Activated B cell treated with CpG ODN at 0.5 μM for 24 hours (primary cell): Measurements from ENCODE around the gene TGFB2. TPM values are rescaled to one million over a fixed set of nuclear protein-coding genes. Genes with fewer than 3 reads are reported as not detected.

Experiments used
- ATAC-seq: fragments of 200-7000 bp; cut with Tn5 transposase; one replicate; pipeline ENCODE4 v1.10.0; 2021; ENCODE audit warnings: low read depth, mild to moderate bottlenecking, moderate library complexity
- CTCF ChIA-PET: fragments of 350-600 bp; sonication (Branson Sonifier 250); formaldehyde crosslinking; loops from one replicate; lab custom pipeline; 2021; ENCODE audit warnings: antibody characterized with exemption; lab: Charles Lee
- POLR2A ChIA-PET: fragments of 350-600 bp; sonication (Branson Sonifier 250); formaldehyde crosslinking; loops from one replicate; lab custom pipeline; 2021; ENCODE audit warnings: antibody characterized with exemption; lab: Charles Lee
- DNase-seq: peaks from one replicate; pipeline ENCODE4 v3.0.0; 2022
- H3K27ac Mint-ChIP-seq: one replicate; pipeline ENCODE4 v1.8.0; 2020; ENCODE audit warnings: mixed read lengths
- H3K27me3 Mint-ChIP-seq: one replicate; pipeline ENCODE4 v1.8.0; 2021; ENCODE audit warnings: mixed read lengths
- H3K36me3 Mint-ChIP-seq: one replicate; pipeline ENCODE4 v1.8.0; 2021; ENCODE audit warnings: low read depth, mixed read lengths
- H3K4me1 Mint-ChIP-seq: one replicate; pipeline ENCODE4 v1.8.0; 2021; ENCODE audit warnings: mixed read lengths
- H3K4me3 Mint-ChIP-seq: one replicate; pipeline ENCODE4 v1.8.0; 2020; ENCODE audit warnings: mild to moderate bottlenecking, mixed read lengths
- H3K9me3 Mint-ChIP-seq: one replicate; pipeline ENCODE4 v1.8.0; 2020; ENCODE audit warnings: mixed read lengths
- CTCF ChIP-seq: fragments of 200-600 bp; IDR thresholded peaks from one replicate; pipeline ENCODE4 v1.8.0; 2022; ENCODE audit warnings: antibody characterized with exemption, mild to moderate bottlenecking
- intact Hi-C: fragments of 100-400 bp; cut with micrococcal nuclease; formaldehyde crosslinking; loops from one replicate; pipeline ENCODE4 v1.15.1; 2024
- total RNA-seq: library from RNA; stranded (reverse); gene quantifications from 2 replicates; pipeline ENCODE4 v1.2.3, GENCODE V29; 2022

The TGFB2 gene
- total RNA-seq, 1 donor from 2014 or later: 1.6 TPM

- ChIA-PET POLR2A (no interaction called here), CTCF (no interaction called here)
- H3K27ac Mint-ChIP-seq: no peak overlapping the region
Observed at GRCh38 chr1:218479436-218480115, 134.4 kb downstream of the TGFB2 start.

GRCh38 chr1:218480137-218480536 lies 135.0 kb downstream of the TGFB2 start:
- intact Hi-C loops: no loop called here
- Mint-ChIP-seq H3K27me3 (no peaks in the 10 kb centered on the region), H3K9me3 (no peaks in the 10 kb centered on the region), H3K36me3 (no peaks in the 10 kb centered on the region), H3K4me3 (no peak overlapping the region), H3K4me1 (peaks cover 22% of the 10 kb centered on the region), H3K27ac (no peak overlapping the region)
- POLR2A ChIA-PET: no interaction called here
- no peak for TF ChIP-seq CTCF
- DNase-seq: no peak
- CTCF ChIA-PET: no interaction called here
- ATAC-seq: no peak

More at GRCh38 chr1:218479436-218480115, 134.4 kb downstream of the TGFB2 start:
- Mint-ChIP-seq H3K27me3 (no peaks in the 10 kb centered on the region), H3K36me3 (no peaks in the 10 kb centered on the region), H3K4me3 (no peak overlapping the region), H3K9me3 (no peaks in the 10 kb centered on the region), H3K4me1 (peaks cover 27% of the 10 kb centered on the region)
- ATAC-seq (no peak), DNase-seq (no peak)
- no peak for TF ChIP-seq CTCF
- intact Hi-C loops: loop anchor here (5.0 kb wide), 1 partner anchor 33 kb away; no protein-coding TSS in a partner anchor

- no peak overlapping the region for H3K27ac Mint-ChIP-seq
- no peaks in the 10 kb centered on the region for H3K36me3 Mint-ChIP-seq
- peaks cover 17% of the 10 kb centered on the region for H3K4me1 Mint-ChIP-seq
- intact Hi-C loops: no loop called here
- POLR2A ChIA-PET: no interaction called here
- TF ChIP-seq CTCF: no peak
- ATAC-seq (no peak), DNase-seq (no peak)
- no peak overlapping the region for H3K4me3 Mint-ChIP-seq
- no peaks in the 10 kb centered on the region for H3K9me3 Mint-ChIP-seq
- H3K27me3 Mint-ChIP-seq: no peaks in the 10 kb centered on the region
- CTCF ChIA-PET: no interaction called here
Observed at GRCh38 chr1:218480588-218481099, 135.5 kb downstream of the TGFB2 start.

GRCh38 chr1:218481116-218481775 lies 136.1 kb downstream of the TGFB2 start:
- peaks cover 12% of the 10 kb centered on the region for H3K4me1 Mint-ChIP-seq
- no peaks in the 10 kb centered on the region for H3K27me3 Mint-ChIP-seq
- ChIA-PET CTCF (no interaction called here), POLR2A (no interaction called here)
- ATAC-seq (no peak), DNase-seq (no peak)
- TF ChIP-seq CTCF: no peak
- H3K27ac Mint-ChIP-seq: no peak overlapping the region
- H3K9me3 Mint-ChIP-seq: no peaks in the 10 kb centered on the region
- intact Hi-C loops: no loop called here
- H3K4me3 Mint-ChIP-seq: no peak overlapping the region
- no peaks in the 10 kb centered on the region for H3K36me3 Mint-ChIP-seq

GRCh38 chr1:218482683-218483082 lies 137.5 kb downstream of the TGFB2 start:
- ChIA-PET CTCF (no interaction called here), POLR2A (no interaction called here)
- DNase-seq: no peak
- no peak for ATAC-seq
- H3K36me3 Mint-ChIP-seq: no peaks in the 10 kb centered on the region
- no peak overlapping the region for H3K27ac Mint-ChIP-seq
- intact Hi-C loops: no loop called here
- H3K9me3 Mint-ChIP-seq: no peaks in the 10 kb centered on the region
- no peak for TF ChIP-seq CTCF
- peaks cover 4% of the 10 kb centered on the region for H3K4me1 Mint-ChIP-seq
- H3K27me3 Mint-ChIP-seq: no peaks in the 10 kb centered on the region
- H3K4me3 Mint-ChIP-seq: no peak overlapping the region
